ENCODE measurements around the gene CHRNG. TPM values are rescaled to one million over a fixed set of nuclear protein-coding genes. Genes with fewer than 3 reads are reported as not detected.

Gene CHRNG
- total RNA-seq, 1 donor from 2014 or later: not detected

- FAIRE-seq: no peak
- no peaks in the 10 kb centered on the region for H3K36me3 ChIP-seq (ENCODE audit: control insufficient read depth, insufficient read depth, low read length)
- peaks cover 38% of the 10 kb centered on the region for H3K27me3 ChIP-seq (ENCODE audit: control insufficient read depth, insufficient read depth, low read length)
- DNase-seq (ENCODE audit: low read depth): no peak
- H3K4me3 ChIP-seq (ENCODE audit: low read depth, low read length): peak overlapping the region; percentile 9
- TF ChIP-seq, protein P1, sequence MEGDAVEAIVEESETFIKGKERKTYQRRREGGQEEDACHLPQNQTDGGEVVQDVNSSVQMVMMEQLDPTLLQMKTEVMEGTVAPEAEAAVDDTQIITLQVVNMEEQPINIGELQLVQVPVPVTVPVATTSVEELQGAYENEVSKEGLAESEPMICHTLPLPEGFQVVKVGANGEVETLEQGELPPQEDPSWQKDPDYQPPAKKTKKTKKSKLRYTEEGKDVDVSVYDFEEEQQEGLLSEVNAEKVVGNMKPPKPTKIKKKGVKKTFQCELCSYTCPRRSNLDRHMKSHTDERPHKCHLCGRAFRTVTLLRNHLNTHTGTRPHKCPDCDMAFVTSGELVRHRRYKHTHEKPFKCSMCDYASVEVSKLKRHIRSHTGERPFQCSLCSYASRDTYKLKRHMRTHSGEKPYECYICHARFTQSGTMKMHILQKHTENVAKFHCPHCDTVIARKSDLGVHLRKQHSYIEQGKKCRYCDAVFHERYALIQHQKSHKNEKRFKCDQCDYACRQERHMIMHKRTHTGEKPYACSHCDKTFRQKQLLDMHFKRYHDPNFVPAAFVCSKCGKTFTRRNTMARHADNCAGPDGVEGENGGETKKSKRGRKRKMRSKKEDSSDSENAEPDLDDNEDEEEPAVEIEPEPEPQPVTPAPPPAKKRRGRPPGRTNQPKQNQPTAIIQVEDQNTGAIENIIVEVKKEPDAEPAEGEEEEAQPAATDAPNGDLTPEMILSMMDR (IDR thresholded peaks at IDR 0.05; ENCODE audit: insufficient read depth, low read length, severe bottlenecking): no peak
Measured at GRCh38 chr2:232502911-232503808, 36.3 kb upstream of the CHRNG start.

- no peak overlapping the region for H3K4me3 ChIP-seq (ENCODE audit: low read depth, low read length)
- FAIRE-seq: no peak
- peaks cover 37% of the 10 kb centered on the region for H3K27me3 ChIP-seq (ENCODE audit: control insufficient read depth, insufficient read depth, low read length)
Measured at GRCh38 chr2:232503809-232504323, 35.6 kb upstream of the CHRNG start.

GRCh38 chr2:232504438-232504837 is 35.1 kb upstream of the CHRNG start:
- TF ChIP-seq, protein P1 (IDR thresholded peaks at IDR 0.05; ENCODE audit: insufficient read depth, low read length, severe bottlenecking): no peak
- H3K27me3 ChIP-seq (ENCODE audit: control insufficient read depth, insufficient read depth, low read length): peaks cover 37% of the 10 kb centered on the region
- FAIRE-seq: no peak

More at GRCh38 chr2:232503809-232504323, 35.6 kb upstream of the CHRNG start:
- TF ChIP-seq, protein P1 (IDR thresholded peaks at IDR 0.05; ENCODE audit: insufficient read depth, low read length, severe bottlenecking): no peak
- H3K36me3 ChIP-seq (ENCODE audit: control insufficient read depth, insufficient read depth, low read length): no peaks in the 10 kb centered on the region
- no peak for DNase-seq (ENCODE audit: low read depth)

DNA sequence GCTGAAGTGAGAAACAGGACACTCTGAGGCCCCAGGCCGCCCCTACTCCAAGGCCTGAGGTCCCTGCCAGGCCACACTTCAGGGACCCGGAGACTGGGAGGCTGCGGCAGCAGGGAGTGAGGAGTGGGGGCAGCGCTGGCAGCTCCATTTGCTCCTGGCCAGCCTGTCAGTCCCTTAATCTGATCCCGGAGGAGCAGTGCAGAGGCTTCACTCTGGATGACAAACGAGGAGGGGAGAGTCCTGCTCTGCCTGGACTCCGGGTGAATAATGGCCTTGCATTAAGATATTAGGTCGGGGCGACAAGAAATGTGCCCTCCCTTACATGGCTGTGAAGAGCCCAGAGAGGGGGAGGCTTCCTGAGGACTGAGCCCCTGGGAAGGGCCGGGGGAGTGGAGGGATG is 33.6 kb upstream of the CHRNG start:
- H3K27me3 ChIP-seq (ENCODE audit: control insufficient read depth, insufficient read depth, low read length): peaks cover 35% of the 10 kb centered on the region
- no peaks in the 10 kb centered on the region for H3K36me3 ChIP-seq (ENCODE audit: control insufficient read depth, insufficient read depth, low read length)
- TF ChIP-seq, protein P1 (IDR thresholded peaks at IDR 0.05; ENCODE audit: insufficient read depth, low read length, severe bottlenecking): no peak
- DNase-seq (ENCODE audit: low read depth) (no peak), FAIRE-seq (no peak)
- no peak overlapping the region for H3K4me3 ChIP-seq (ENCODE audit: low read depth, low read length)

More at GRCh38 chr2:232504438-232504837, 35.1 kb upstream of the CHRNG start:
- H3K36me3 ChIP-seq (ENCODE audit: control insufficient read depth, insufficient read depth, low read length): no peaks in the 10 kb centered on the region
- no peak for DNase-seq (ENCODE audit: low read depth)
- H3K4me3 ChIP-seq (ENCODE audit: low read depth, low read length): no peak overlapping the region

DNA sequence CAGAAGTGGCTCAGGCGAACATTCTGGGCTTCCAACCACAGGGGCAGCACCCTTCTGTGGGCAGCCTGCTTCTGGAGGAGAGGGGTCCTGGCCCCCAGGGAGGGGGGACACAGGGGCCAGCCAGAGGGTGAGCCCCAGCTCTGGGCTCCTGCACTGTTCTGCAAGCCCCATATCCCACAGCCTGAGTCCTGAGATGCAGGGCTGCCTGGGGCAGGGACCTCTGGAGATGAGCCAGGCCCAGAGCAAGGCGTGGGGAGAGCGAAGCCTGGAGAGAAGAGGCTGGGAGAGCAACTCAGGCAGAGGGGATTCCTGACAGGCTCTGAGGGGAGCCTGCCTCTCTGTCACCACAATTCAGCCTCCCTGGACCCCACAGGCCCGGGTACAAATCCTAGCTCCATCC is 32.8 kb upstream of the CHRNG start:
- TF ChIP-seq, protein P1 (IDR thresholded peaks at IDR 0.05; ENCODE audit: insufficient read depth, low read length, severe bottlenecking): no peak
- Histone ChIP-seq H3K36me3 (ENCODE audit: control insufficient read depth, insufficient read depth, low read length) (no peaks in the 10 kb centered on the region), H3K4me3 (ENCODE audit: low read depth, low read length) (no peak overlapping the region), H3K27me3 (ENCODE audit: control insufficient read depth, insufficient read depth, low read length) (peaks cover 34% of the 10 kb centered on the region)
- no peak for DNase-seq (ENCODE audit: low read depth)
- no peak for FAIRE-seq

Measured in bronchial epithelial cell (primary cell).